ENCODE results near the gene PITPNM1. TPM values are rescaled to one million over a fixed set of nuclear protein-coding genes. Genes with fewer than 3 reads are reported as not detected.
A peak's percentile ranks its signal among the peaks of the same experiment; 100 is the strongest.
"Not testable (repeated sequence)": the region's sequence is repeated elsewhere in the genome, so short reads cannot be mapped to it uniquely, and the experiment has no call there.

The PITPNM1 gene
- total RNA-seq, 3 donors from 2014 or later (not counting 1 experiment from before 2014, with no cell fraction given): 99.9 to 135 (median 123) TPM

DNA sequence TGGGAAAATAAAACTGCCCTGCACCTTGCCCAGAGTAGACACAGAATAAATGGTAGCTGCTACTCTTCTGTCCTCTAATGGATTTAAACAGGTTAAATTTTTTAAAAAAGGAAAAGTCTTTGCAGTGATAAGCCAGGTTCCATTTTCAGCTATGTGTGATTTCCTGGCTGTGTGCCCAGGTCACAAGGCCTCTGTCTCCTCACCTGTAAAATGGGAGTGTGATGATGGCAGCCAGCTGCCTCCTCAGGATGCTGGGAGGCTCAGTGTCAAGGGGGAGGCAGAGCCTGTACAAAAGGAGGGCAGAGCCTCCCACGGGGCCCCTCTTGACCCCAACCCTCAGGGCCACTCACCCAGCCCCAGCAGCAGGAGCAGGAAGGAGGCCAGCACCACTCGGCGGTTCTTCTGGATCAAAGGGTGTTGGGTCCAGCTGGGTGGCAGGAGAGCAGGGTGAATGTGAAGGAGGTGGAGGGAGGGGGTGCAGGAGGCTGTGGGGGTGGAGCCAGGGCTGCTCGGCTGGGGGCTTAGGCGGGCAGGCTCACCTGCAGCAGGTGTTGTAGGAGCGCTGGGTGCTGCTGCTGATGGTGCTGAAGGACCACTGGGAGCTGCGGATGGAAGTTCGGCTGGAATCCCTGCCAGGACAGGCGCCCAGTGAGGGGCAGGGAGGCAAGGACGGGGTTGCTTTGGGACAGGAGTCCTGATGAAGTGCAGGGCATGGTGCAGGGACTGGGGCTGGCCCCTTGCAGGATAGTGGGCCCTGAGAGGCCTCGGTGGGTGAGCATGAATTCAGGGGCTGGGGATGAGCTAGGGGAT lies 38.0 kb downstream of the PITPNM1 start:
- Histone ChIP-seq H3K27ac (ENCODE audit: low read length) (no peak overlapping the region), H3K27me3 (ENCODE audit: control insufficient read depth, insufficient read depth, low read length) (no peaks in the 10 kb centered on the region), H3K4me1 (ENCODE audit: control insufficient read depth, insufficient read depth, low read length) (peaks cover 42% of the 10 kb centered on the region), H3K4me3 (ENCODE audit: low read length) (no peak overlapping the region), H3K36me3 (ENCODE audit: control insufficient read depth, insufficient read depth, low read length) (peaks cover 6% of the 10 kb centered on the region), H3K9me3 (ENCODE audit: control insufficient read depth, insufficient read depth, low read length) (no peaks in the 10 kb centered on the region)
- ATAC-seq (no peak), DNase-seq (no peak)
- 89% methylated on average over 11 of the region's 11 CpGs for WGBS (ENCODE audit: insufficient coverage)
- intact Hi-C loops (cut with micrococcal nuclease): loop anchor here (5.0 kb wide), 1 partner anchor 65 kb away; the partner anchor contains the start of genes PPP1CA and TBC1D10C
- H3K4me1 Mint-ChIP-seq: peaks cover 12 to 37% of the 10 kb centered on the region in 2 donors
- TF ChIP-seq, protein P1, sequence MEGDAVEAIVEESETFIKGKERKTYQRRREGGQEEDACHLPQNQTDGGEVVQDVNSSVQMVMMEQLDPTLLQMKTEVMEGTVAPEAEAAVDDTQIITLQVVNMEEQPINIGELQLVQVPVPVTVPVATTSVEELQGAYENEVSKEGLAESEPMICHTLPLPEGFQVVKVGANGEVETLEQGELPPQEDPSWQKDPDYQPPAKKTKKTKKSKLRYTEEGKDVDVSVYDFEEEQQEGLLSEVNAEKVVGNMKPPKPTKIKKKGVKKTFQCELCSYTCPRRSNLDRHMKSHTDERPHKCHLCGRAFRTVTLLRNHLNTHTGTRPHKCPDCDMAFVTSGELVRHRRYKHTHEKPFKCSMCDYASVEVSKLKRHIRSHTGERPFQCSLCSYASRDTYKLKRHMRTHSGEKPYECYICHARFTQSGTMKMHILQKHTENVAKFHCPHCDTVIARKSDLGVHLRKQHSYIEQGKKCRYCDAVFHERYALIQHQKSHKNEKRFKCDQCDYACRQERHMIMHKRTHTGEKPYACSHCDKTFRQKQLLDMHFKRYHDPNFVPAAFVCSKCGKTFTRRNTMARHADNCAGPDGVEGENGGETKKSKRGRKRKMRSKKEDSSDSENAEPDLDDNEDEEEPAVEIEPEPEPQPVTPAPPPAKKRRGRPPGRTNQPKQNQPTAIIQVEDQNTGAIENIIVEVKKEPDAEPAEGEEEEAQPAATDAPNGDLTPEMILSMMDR (IDR thresholded peaks at IDR 0.05): no peak
- H3K36me3 Mint-ChIP-seq: no peaks in the 10 kb centered on the region
- peak overlapping the region; percentile 73 for H3K4me3 Mint-ChIP-seq
- H3K9me3 Mint-ChIP-seq: no peaks in the 10 kb centered on the region
- peak overlapping the region; percentile 18 to 82 for H3K27ac Mint-ChIP-seq
- H3K27me3 Mint-ChIP-seq (ENCODE audit: low read depth in 2 of 2): no peaks in the 10 kb centered on the region

DNA sequence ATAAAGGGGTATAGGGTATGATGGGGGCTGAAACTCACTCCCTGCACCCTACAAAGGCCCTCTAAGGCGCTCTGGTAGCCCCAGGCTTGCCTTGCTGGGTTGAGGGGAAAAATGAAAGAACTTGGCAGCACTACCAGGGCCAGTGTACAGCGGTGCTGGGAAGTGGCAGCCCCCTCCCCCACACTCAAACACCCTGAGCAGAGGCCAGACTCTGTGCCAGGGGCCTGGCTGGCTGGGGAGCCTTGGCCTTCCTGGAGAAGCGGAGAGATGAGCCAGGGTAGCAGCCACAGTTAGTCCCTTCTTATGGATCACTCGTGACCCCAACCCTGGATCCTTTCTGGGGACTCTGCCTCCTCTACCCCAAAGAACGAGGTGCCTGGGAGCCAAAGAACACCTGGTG lies 38.8 kb downstream of the PITPNM1 start:
- intact Hi-C loops (cut with micrococcal nuclease): loop anchor here (5.0 kb wide), 1 partner anchor 64 kb away; the partner anchor contains the start of genes PPP1CA and TBC1D10C
- WGBS (ENCODE audit: insufficient coverage): 96% methylated on average over 4 of the region's 5 CpGs
- H3K27ac ChIP-seq (ENCODE audit: low read length): no peak overlapping the region
- Mint-ChIP-seq H3K4me3 (peak overlapping the region; percentile 21), H3K4me1 (peaks cover 12 to 37% of the 10 kb centered on the region in 2 donors), H3K27ac (peak overlapping the region; percentile 18 to 33), H3K36me3 (no peaks in the 10 kb centered on the region), H3K27me3 (ENCODE audit: low read depth in 2 of 2) (no peaks in the 10 kb centered on the region), H3K9me3 (no peaks in the 10 kb centered on the region)
- H3K4me1 ChIP-seq (ENCODE audit: control insufficient read depth, insufficient read depth, low read length): peaks cover 42% of the 10 kb centered on the region
- TF ChIP-seq, protein P1 (IDR thresholded peaks at IDR 0.05): no peak
- no peak for ATAC-seq
- H3K27me3 ChIP-seq (ENCODE audit: control insufficient read depth, insufficient read depth, low read length): no peaks in the 10 kb centered on the region
- no peak overlapping the region for H3K4me3 ChIP-seq (ENCODE audit: low read length)
- no peak for DNase-seq
- no peaks in the 10 kb centered on the region for H3K9me3 ChIP-seq (ENCODE audit: control insufficient read depth, insufficient read depth, low read length)
- peaks cover 6% of the 10 kb centered on the region for H3K36me3 ChIP-seq (ENCODE audit: control insufficient read depth, insufficient read depth, low read length)

DNA sequence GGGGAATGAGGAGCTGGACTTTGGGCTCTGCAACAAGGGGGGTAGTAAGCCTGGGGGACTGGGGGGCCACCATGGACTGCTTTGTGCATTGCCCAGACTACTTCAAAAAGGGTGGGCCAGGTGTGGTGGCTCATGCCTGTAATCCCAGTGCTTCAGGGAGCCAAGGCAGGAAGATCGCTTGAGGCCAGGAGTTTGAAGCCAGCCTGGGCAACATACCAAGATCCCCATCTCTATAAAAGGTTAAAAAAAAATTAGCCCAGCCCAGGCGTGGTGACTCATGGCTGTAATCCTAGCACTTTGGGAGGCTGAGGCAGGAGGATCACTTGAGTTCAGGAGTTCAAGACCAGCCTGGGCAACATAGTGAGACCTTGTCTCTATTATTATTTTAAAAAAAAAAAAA lies 39.6 kb downstream of the PITPNM1 start:
- not testable (repeated sequence) for H3K27me3 Mint-ChIP-seq (ENCODE audit: low read depth in 2 of 2); DNase-seq; ATAC-seq; H3K36me3 Mint-ChIP-seq; H3K9me3 ChIP-seq (ENCODE audit: control insufficient read depth, insufficient read depth, low read length); H3K36me3 ChIP-seq (ENCODE audit: control insufficient read depth, insufficient read depth, low read length); H3K27me3 ChIP-seq (ENCODE audit: control insufficient read depth, insufficient read depth, low read length); H3K9me3 Mint-ChIP-seq
- Mint-ChIP-seq H3K27ac (peak overlapping the region; percentile 84 to 97), H3K4me1 (peaks cover 12 to 37% of the 10 kb centered on the region in 2 donors), H3K4me3 (peak overlapping the region; percentile 81)
- peaks cover 42% of the 10 kb centered on the region for H3K4me1 ChIP-seq (ENCODE audit: control insufficient read depth, insufficient read depth, low read length)
- H3K4me3 ChIP-seq (ENCODE audit: low read length): peak overlapping the region; percentile 62
- H3K27ac ChIP-seq (ENCODE audit: low read length): peak overlapping the region; percentile 83
- WGBS (ENCODE audit: insufficient coverage): 100% methylated on average over 2 of the region's 2 CpGs
- intact Hi-C loops (cut with micrococcal nuclease): loop anchor here (5.0 kb wide), 1 partner anchor 63 kb away; the partner anchor contains the start of genes PPP1CA and TBC1D10C

DNA sequence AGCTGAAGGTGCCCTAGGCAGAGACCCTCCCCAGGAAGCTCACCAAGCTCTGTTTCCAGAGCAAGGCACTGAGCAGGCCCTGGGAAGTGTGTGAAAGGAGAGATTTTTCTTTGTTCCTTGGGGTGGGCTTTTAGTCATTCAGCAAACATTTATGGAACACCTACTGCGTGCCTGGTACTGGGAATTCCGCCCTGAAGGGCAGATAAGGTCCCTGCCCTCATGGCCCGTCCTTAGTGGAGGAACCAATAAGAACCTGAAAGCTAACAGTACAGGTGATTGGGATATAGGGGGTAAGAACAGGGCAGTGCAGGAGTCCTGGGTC lies 40.0 kb downstream of the PITPNM1 start:
- Histone ChIP-seq H3K4me3 (ENCODE audit: low read length) (peak overlapping the region; percentile 62), H3K27me3 (ENCODE audit: control insufficient read depth, insufficient read depth, low read length) (no peaks in the 10 kb centered on the region), H3K27ac (ENCODE audit: low read length) (peak overlapping the region; percentile 83), H3K36me3 (ENCODE audit: control insufficient read depth, insufficient read depth, low read length) (peaks cover 6% of the 10 kb centered on the region), H3K4me1 (ENCODE audit: control insufficient read depth, insufficient read depth, low read length) (peaks cover 42% of the 10 kb centered on the region), H3K9me3 (ENCODE audit: control insufficient read depth, insufficient read depth, low read length) (no peaks in the 10 kb centered on the region)
- Mint-ChIP-seq H3K27me3 (ENCODE audit: low read depth in 2 of 2) (no peaks in the 10 kb centered on the region), H3K9me3 (no peaks in the 10 kb centered on the region), H3K4me1 (peaks cover 12 to 37% of the 10 kb centered on the region in 2 donors), H3K36me3 (no peaks in the 10 kb centered on the region), H3K4me3 (peak overlapping the region; percentile 81), H3K27ac (peak overlapping the region; percentile 84 to 97)
- ATAC-seq: no peak
- DNase-seq: no peak
- TF ChIP-seq, protein P1 (IDR thresholded peaks at IDR 0.05): no peak
- intact Hi-C loops (cut with micrococcal nuclease): loop anchor here (5.0 kb wide), 1 partner anchor 63 kb away; the partner anchor contains the start of genes PPP1CA and TBC1D10C
- 72% methylated on average over 3 of the region's 3 CpGs for WGBS (ENCODE audit: insufficient coverage)
